Measurements from ENCODE around the gene OR2T35.

GRCh38 chr1:248618878-248619277 lies 26.2 kb downstream of the OR2T35 start:
- TF ChIP-seq CTCF (conservative IDR thresholded peaks at IDR 0.05 in 1 of 2, IDR thresholded peaks at IDR 0.05 in 1 of 2; ENCODE audit: low read depth in 1 of 2, low read length in 2 of 2) (peak; percentile 15 to 61), EZH2 (IDR thresholded peaks at IDR 0.05; ENCODE audit: low read length, missing control alignments) (no peak)

Data from fibroblast of lung (primary cell).